SK-N-SH treated with all-trans-retinoic acid at 6 μM for 48 hours (cell line): ENCODE results near the gene TGFBRAP1.

Experiments
- ATAC-seq: fragments of 200-7000 bp; cut with Tn5 transposase; 3 replicates; pipeline ENCODE4 v1.9.1; 2020; ENCODE audit warnings: mild to moderate bottlenecking, moderate library complexity
- ARNTL ChIP-seq: fragments of 450-650 bp; formaldehyde crosslinking; IDR thresholded peaks from 2 replicates; pipeline ENCODE4 v1.5.0; 2020; ENCODE audit warnings: low read depth, mild to moderate bottlenecking, moderate library complexity, borderline replicate concordance
- BACH2 ChIP-seq: fragments of 250-450 bp; sonication (Bioruptor Pico); IDR thresholded peaks from 2 replicates; pipeline ENCODE4 v1.9.0; 2021; ENCODE audit warnings: mild to moderate bottlenecking, borderline replicate concordance
- CREB5 ChIP-seq: fragments of 250-450 bp; sonication (Bioruptor Pico); IDR thresholded peaks from 2 replicates; pipeline ENCODE4 v1.5.1; 2020; ENCODE audit warnings: low read depth, mild to moderate bottlenecking, moderate library complexity
- CSDC2 ChIP-seq: fragments of 250-450 bp; sonication (Bioruptor Pico); IDR thresholded peaks from 2 replicates; pipeline ENCODE4 v1.5.0; 2020; ENCODE audit warnings: mild to moderate bottlenecking, moderate library complexity
- CSRNP3 ChIP-seq: fragments of 250-450 bp; sonication (Bioruptor Pico); IDR thresholded peaks from 2 replicates; pipeline ENCODE4 v1.5.1; 2021; ENCODE audit warnings: mild to moderate bottlenecking, moderate library complexity
- ESRRG ChIP-seq: fragments of 250-450 bp; sonication (Bioruptor Pico); IDR thresholded peaks from 2 replicates; pipeline ENCODE4 v1.6.1; 2021; ENCODE audit warnings: mild to moderate bottlenecking
- GLIS3 ChIP-seq: fragments of 250-450 bp; sonication (Bioruptor Pico); IDR thresholded peaks from 2 replicates; pipeline ENCODE4 v1.5.0; 2020; ENCODE audit warnings: mild to moderate bottlenecking, moderate library complexity
- ISL1 ChIP-seq: fragments of 250-450 bp; sonication (Bioruptor Pico); IDR thresholded peaks from 2 replicates; pipeline ENCODE4 v2.1.2; 2022; ENCODE audit warnings: mild to moderate bottlenecking, moderate library complexity
- OSR1 ChIP-seq: fragments of 250-450 bp; sonication (Bioruptor Pico); IDR thresholded peaks from 2 replicates; pipeline ENCODE4 v1.8.0; 2022; ENCODE audit warnings: moderate library complexity, mild to moderate bottlenecking, inconsistent platforms
- PPARA ChIP-seq: fragments of 250-450 bp; sonication (Bioruptor Pico); IDR thresholded peaks from 2 replicates; pipeline ENCODE4 v1.5.0; 2020; ENCODE audit warnings: mild to moderate bottlenecking, borderline replicate concordance
- RARB ChIP-seq: fragments of 250-450 bp; sonication (Bioruptor Pico); IDR thresholded peaks from 2 replicates; pipeline ENCODE4 v1.8.0; 2021; ENCODE audit warnings: mild to moderate bottlenecking, moderate library complexity
- SNAI2 ChIP-seq: fragments of 250-450 bp; sonication (Bioruptor Pico); IDR thresholded peaks from 2 replicates; pipeline ENCODE4 v1.5.0; 2020; ENCODE audit warnings: mild to moderate bottlenecking, moderate library complexity
- TCF4 ChIP-seq: fragments of 250-450 bp; sonication (Bioruptor Pico); IDR thresholded peaks from 2 replicates; pipeline ENCODE4 v1.8.0; 2021; ENCODE audit warnings: mild to moderate bottlenecking, moderate library complexity, borderline replicate concordance
- TOX ChIP-seq: fragments of 250-450 bp; sonication (Bioruptor Pico); IDR thresholded peaks from 2 replicates; pipeline ENCODE4 v1.8.0; 2021; ENCODE audit warnings: mild to moderate bottlenecking, moderate library complexity, borderline replicate concordance
- ZC3H10 ChIP-seq: fragments of 250-450 bp; sonication (Bioruptor Pico); IDR thresholded peaks from 2 replicates; pipeline ENCODE4 v1.5.1; 2021; ENCODE audit warnings: mild to moderate bottlenecking, moderate library complexity
- ZFP3 ChIP-seq: fragments of 250-450 bp; sonication (Bioruptor Pico); IDR thresholded peaks from 2 replicates; pipeline ENCODE4 v1.5.0; 2020; ENCODE audit warnings: mild to moderate bottlenecking, moderate library complexity
- ZFP30 ChIP-seq: fragments of 450-650 bp; formaldehyde crosslinking; IDR thresholded peaks from 2 replicates; pipeline ENCODE4 v1.5.0; 2022; ENCODE audit warnings: mild to moderate bottlenecking, moderate library complexity
- ZNF70 ChIP-seq: fragments of 450-650 bp; formaldehyde crosslinking; IDR thresholded peaks from 2 replicates; pipeline ENCODE4 v1.5.0; 2020; ENCODE audit warnings: mild to moderate bottlenecking, moderate library complexity
- ZNF8 ChIP-seq: fragments of 450-650 bp; formaldehyde crosslinking; IDR thresholded peaks from 2 replicates; pipeline ENCODE4 v1.5.0; 2020; ENCODE audit warnings: mild to moderate bottlenecking, moderate library complexity
- TF ChIP-seq, protein P1 (sequence below): fragments of 250-450 bp; sonication (Bioruptor Pico); IDR thresholded peaks from 2 replicates; pipeline ENCODE4 v1.8.0; 2020; ENCODE audit warnings: mild to moderate bottlenecking, moderate library complexity, borderline replicate concordance
- TF ChIP-seq, protein P2 (sequence below): fragments of 250-450 bp; sonication (Bioruptor Pico); IDR thresholded peaks from 2 replicates; pipeline ENCODE4 v1.5.0; 2020; ENCODE audit warnings: mild to moderate bottlenecking, moderate library complexity

The TGFBRAP1 gene

GRCh38 chr2:105335469-105335868 is 5.9 kb upstream of the TGFBRAP1 start:
- no peak for ATAC-seq
- TF ChIP-seq SNAI2 (CRISPR knock-in tag) (no peak), BACH2 (CRISPR knock-in tag) (no peak), ZFP3 (no peak), CSDC2 (CRISPR knock-in tag) (no peak), TOX (no peak), CSRNP3 (no peak), ZNF70 (CRISPR knock-in tag) (no peak), ISL1 (no peak), RARB (CRISPR knock-in tag) (no peak), CREB5 (no peak), TCF4 (CRISPR knock-in tag) (no peak), ESRRG (CRISPR knock-in tag) (no peak), ZC3H10 (CRISPR knock-in tag) (no peak), ZNF8 (CRISPR knock-in tag) (no peak), OSR1 (CRISPR knock-in tag) (no peak), ZFP30 (CRISPR knock-in tag) (no peak), PPARA (CRISPR knock-in tag) (no peak), ARNTL (CRISPR knock-in tag) (no peak)
- TF ChIP-seq, protein P1, sequence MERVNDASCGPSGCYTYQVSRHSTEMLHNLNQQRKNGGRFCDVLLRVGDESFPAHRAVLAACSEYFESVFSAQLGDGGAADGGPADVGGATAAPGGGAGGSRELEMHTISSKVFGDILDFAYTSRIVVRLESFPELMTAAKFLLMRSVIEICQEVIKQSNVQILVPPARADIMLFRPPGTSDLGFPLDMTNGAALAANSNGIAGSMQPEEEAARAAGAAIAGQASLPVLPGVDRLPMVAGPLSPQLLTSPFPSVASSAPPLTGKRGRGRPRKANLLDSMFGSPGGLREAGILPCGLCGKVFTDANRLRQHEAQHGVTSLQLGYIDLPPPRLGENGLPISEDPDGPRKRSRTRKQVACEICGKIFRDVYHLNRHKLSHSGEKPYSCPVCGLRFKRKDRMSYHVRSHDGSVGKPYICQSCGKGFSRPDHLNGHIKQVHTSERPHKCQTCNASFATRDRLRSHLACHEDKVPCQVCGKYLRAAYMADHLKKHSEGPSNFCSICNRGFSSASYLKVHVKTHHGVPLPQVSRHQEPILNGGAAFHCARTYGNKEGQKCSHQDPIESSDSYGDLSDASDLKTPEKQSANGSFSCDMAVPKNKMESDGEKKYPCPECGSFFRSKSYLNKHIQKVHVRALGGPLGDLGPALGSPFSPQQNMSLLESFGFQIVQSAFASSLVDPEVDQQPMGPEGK (CRISPR knock-in tag): no peak

- no peak for ATAC-seq
Measured at GRCh38 chr2:105334211-105334610, 4.7 kb upstream of the TGFBRAP1 start.

More at GRCh38 chr2:105334211-105334610, 4.7 kb upstream of the TGFBRAP1 start:
- TF ChIP-seq CSDC2 (CRISPR knock-in tag): no peak
- TF ChIP-seq ZC3H10 (CRISPR knock-in tag): no peak
- no peak for TF ChIP-seq OSR1 (CRISPR knock-in tag)
- no peak for TF ChIP-seq ZNF8 (CRISPR knock-in tag)
- no peak for TF ChIP-seq GLIS3
- TF ChIP-seq, protein P1 (CRISPR knock-in tag): no peak
- TF ChIP-seq, protein P2, sequence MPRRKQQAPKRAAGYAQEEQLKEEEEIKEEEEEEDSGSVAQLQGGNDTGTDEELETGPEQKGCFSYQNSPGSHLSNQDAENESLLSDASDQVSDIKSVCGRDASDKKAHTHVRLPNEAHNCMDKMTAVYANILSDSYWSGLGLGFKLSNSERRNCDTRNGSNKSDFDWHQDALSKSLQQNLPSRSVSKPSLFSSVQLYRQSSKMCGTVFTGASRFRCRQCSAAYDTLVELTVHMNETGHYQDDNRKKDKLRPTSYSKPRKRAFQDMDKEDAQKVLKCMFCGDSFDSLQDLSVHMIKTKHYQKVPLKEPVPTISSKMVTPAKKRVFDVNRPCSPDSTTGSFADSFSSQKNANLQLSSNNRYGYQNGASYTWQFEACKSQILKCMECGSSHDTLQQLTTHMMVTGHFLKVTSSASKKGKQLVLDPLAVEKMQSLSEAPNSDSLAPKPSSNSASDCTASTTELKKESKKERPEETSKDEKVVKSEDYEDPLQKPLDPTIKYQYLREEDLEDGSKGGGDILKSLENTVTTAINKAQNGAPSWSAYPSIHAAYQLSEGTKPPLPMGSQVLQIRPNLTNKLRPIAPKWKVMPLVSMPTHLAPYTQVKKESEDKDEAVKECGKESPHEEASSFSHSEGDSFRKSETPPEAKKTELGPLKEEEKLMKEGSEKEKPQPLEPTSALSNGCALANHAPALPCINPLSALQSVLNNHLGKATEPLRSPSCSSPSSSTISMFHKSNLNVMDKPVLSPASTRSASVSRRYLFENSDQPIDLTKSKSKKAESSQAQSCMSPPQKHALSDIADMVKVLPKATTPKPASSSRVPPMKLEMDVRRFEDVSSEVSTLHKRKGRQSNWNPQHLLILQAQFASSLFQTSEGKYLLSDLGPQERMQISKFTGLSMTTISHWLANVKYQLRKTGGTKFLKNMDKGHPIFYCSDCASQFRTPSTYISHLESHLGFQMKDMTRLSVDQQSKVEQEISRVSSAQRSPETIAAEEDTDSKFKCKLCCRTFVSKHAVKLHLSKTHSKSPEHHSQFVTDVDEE (CRISPR knock-in tag): no peak
- no peak for TF ChIP-seq ZFP3
